Measurements from ENCODE around the gene NF1.
A peak's percentile ranks its signal among the peaks of the same experiment; 100 is the strongest.
"Not testable (repeated sequence)": the region's sequence is repeated elsewhere in the genome, so short reads cannot be mapped to it uniquely, and the experiment has no call there.

The NF1 gene, protein sequence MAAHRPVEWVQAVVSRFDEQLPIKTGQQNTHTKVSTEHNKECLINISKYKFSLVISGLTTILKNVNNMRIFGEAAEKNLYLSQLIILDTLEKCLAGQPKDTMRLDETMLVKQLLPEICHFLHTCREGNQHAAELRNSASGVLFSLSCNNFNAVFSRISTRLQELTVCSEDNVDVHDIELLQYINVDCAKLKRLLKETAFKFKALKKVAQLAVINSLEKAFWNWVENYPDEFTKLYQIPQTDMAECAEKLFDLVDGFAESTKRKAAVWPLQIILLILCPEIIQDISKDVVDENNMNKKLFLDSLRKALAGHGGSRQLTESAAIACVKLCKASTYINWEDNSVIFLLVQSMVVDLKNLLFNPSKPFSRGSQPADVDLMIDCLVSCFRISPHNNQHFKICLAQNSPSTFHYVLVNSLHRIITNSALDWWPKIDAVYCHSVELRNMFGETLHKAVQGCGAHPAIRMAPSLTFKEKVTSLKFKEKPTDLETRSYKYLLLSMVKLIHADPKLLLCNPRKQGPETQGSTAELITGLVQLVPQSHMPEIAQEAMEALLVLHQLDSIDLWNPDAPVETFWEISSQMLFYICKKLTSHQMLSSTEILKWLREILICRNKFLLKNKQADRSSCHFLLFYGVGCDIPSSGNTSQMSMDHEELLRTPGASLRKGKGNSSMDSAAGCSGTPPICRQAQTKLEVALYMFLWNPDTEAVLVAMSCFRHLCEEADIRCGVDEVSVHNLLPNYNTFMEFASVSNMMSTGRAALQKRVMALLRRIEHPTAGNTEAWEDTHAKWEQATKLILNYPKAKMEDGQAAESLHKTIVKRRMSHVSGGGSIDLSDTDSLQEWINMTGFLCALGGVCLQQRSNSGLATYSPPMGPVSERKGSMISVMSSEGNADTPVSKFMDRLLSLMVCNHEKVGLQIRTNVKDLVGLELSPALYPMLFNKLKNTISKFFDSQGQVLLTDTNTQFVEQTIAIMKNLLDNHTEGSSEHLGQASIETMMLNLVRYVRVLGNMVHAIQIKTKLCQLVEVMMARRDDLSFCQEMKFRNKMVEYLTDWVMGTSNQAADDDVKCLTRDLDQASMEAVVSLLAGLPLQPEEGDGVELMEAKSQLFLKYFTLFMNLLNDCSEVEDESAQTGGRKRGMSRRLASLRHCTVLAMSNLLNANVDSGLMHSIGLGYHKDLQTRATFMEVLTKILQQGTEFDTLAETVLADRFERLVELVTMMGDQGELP (N-terminal part only)

GRCh38 chr17:31094600-31095235, at the start of gene NF1:
NF1 (plus strand) TSS chr17:31094977; CDS start chr17:31095310, 333 bp downstream.
- peak; percentile 90 for DNase-seq

GRCh38 chr17:31046856-31047425, 47.8 kb upstream of the NF1 start:
- not testable (repeated sequence) for DNase-seq

- no peak for DNase-seq
Observed at GRCh38 chr17:31048142-31048541, 46.6 kb upstream of the NF1 start.

DNA sequence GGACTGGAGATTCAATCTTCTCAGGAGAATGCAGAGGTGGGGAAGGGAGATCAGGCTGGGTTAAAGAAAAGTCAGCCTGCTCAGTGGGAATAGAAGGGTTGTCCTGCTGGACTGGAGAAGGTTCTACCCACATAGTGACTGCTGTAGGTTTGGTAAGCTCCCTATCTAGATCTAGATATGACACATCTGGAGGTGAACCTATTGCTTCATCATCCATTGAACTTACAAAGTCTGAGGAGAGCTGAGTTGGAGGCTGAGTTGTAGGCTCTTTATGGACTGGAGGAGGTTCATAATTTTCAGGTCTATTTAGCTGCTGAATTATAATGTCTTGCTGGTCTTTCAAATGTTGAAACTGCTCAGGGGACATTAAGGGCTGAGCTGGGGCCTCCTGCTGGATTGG, 46.0 kb upstream of the NF1 start:
- no peak for DNase-seq

GRCh38 chr17:31050948-31051347, 43.8 kb upstream of the NF1 start:
- no peak for DNase-seq

DNA sequence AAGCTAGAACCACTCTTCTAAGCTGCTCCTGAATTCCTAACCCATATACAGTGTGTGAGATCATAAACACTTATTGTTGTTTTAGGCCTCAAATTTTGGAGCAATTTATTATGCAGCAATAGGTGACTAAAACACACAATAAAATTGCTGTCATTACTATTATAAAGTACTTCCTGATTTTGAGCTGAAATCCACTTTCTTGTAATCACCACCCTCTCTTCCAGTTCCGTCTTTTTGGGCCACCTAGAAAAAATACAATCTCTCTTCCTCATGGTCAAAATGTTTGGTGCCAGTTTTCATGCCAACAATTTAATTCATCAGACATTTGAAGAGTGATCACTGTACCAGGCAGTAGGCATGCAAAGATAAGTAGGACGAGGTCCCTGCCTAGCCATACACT, 43.3 kb upstream of the NF1 start:
- no peak for DNase-seq

DNA sequence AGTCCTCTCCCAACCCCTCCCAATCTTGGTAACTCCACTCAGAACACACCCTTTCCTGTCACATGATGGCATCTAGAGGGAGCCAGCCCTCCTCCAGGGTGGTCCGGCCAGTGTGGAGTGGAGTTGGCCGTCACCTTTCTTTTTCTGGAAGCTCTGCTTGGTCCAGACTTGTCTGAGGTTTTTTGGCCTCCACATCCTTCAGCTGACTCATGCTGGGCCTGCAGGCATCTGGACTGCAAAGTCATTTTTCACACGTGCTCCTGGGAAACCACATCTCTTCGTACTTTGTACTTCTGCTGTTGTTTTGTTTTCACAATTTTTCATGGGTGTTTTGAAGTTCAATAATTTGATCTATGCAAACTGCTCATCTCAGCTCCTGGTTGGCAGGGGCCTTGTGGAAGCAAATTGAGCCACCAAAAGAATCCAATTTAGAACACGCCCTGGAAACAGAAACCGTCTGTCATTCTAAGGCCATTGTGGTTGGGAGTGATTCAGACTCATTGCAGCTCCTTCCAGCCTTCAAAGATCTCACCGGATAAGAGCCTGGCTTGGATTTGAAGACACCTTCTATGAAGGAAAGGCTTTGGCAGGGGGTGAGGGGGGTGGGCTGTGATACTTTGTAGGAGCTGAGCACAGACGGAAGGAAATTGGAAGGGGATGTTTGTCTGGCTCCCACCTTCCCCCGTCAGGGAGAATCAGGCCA, 42.4 kb upstream of the NF1 start:
- no peak for DNase-seq

- DNase-seq: no peak
Observed at GRCh38 chr17:31053071-31053470, 41.7 kb upstream of the NF1 start.

- no peak for DNase-seq
Observed at GRCh38 chr17:31054761-31055160, 40.0 kb upstream of the NF1 start.

GRCh38 chr17:31058976-31059375, 35.8 kb upstream of the NF1 start:
- DNase-seq: no peak

DNA sequence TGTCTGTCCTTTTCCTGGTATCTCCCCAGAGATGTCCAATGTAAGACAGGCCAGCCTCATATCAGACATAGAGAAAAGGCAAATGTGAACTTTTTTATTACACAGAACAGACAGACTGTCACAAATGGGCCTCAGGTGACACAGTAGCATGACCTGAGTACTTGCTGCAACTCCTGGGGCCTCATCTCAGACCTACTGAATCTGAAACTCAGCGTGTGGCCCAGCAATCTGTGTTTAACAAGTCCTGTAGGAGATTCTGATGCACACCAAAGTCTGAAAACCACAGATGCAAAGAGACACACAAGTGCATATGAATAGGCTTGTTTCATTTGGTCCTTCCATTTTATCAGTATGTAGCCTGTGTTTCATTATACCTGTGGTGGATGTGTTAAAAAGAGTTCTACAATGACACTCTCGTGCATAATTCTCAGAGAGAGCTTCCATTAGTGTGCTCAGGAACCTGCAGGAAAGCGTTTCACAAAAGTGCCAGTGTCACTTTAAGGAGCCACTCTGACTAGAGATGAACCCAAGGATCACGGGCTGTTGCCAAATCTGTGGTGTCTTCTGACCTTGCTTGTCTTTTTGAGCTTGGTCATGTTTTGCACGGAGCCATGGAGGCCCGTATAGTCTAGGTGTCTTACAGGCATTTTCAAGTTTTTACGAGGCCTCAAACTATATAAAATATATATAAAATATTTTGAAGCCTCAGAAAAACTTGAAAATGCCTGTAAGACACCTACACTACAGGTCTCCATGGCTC, 33.8 kb upstream of the NF1 start:
- DNase-seq: no peak

GRCh38 chr17:31061678-31062077, 33.1 kb upstream of the NF1 start:
- DNase-seq: no peak

DNA sequence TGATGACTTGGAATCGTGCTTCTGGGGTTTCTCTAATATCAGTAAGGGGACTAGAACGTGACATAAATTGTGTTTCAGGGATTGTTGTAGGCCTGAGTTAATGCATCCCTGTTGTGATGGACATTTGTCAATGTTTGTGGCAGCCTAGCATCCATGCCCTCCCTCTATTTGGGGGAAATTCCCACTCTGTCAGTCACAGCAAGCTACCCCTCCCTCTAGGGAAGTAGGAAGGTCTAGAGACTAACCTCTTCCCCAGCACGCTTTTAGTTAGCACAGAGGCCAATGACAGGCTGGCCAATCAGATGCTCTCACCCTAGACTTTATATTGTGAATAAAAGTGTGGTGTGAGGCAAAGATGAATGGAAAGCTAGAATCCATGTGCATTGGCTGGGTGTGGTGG, 32.4 kb upstream of the NF1 start:
- no peak for DNase-seq

DNA sequence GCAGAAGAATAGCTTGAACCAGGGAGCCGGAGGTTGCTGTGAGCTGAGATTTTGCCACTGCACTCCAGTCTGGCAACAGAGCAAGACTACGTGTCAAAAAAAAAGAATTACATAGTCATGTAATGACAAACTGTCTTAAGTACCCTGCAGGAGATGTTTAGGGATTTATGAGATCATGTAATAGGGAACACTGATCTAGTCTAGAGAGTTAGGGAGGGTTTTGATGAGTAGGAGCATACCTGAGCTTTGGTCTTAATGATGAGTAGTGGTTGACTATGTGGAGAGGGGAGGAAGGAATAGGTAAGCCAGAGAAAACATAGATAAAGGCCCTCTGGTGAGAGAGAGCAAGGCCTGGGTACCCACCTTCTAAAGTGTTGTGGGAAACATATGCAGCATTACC, 30.1 kb upstream of the NF1 start:
- no peak for DNase-seq

DNA sequence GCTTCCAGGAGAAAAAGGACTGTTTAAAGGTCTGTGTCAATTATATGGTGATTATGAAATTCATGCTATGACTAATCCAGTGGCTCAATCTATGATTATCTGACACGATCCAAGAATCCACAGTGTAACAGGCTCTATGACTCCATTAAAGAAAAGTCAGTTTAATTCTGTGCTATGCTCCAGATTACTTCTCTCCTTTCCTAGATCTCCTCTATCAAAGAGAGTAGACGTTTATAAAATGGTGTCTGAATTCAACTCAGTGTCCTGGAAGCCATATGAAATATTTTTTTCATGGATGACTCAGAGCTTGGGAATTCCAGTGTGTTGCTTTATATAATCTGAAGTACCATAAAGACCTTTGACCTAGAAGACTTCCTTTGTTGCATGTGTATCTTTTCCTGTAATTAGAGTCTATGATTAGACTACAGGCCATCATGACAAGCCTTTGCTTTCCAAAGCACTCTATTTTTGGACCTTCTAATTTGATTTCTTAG, 27.0 kb upstream of the NF1 start:
- DNase-seq: no peak

- peak; percentile 48 for DNase-seq
Observed at GRCh38 chr17:31068291-31068690, 26.5 kb upstream of the NF1 start.

DNA sequence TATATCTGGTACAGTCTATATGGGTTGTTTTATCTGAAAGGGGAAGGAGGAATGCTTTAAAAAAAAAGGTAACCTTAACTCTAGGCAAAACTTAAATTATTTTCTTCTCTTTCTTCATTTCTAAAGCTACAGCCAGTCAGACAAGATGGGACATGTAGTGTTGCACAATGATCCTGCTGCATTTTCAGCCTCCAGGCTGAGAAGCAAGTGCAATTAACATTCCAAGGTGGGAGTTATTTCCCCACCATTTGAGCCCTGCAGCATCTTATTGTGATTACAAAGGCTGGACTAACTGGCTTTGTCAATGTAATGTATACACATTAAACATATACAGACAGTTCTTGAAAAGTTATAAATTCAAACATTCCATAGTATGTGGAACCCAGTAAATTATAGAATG, 22.6 kb upstream of the NF1 start:
- no peak for DNase-seq

DNA sequence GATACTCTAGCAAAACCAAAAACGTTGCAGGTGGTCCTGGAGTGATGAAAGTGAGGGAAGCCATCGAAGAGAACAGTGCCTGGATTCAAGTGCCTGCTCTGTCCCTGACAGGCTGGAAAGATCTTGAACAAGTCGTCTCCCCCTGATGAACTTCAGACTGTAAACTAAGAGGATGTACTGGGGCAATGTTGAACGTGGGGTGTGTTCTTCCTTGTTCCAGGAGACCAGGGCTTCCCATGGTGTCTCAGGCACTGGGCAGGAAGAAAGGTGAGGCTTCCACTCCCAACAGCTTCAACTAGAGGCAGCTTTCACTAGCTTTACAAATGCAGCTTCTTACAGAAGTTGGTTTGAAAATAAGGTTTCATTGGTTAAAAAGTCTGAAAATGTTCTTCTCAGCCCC, 21.4 kb upstream of the NF1 start:
- no peak for DNase-seq

- DNase-seq: no peak
Observed at GRCh38 chr17:31074772-31075555, 19.8 kb upstream of the NF1 start.

- no peak for DNase-seq
Observed at GRCh38 chr17:31078290-31078689, 16.5 kb upstream of the NF1 start.
